Suprapubic skin (tissue), 3 donors: ENCODE results near the gene DIAPH3.

Experiments
- POLR2A ChIP-seq, 2 donors: fragments of 450-650 bp; IDR thresholded peaks; one replicate each; pipeline ENCODE4 v1.6.1; 2017; ENCODE audit warnings: antibody characterized with exemption in 2 of 2, mild to moderate bottlenecking in 2 of 2, moderate library complexity in 2 of 2
- TF ChIP-seq, protein P1 (sequence below), 2 donors: fragments of 200-600 bp in 1 of 2; fragments of 450-650 bp in 1 of 2; sonication (generic) in 1 of 2; IDR thresholded peaks; one replicate each; pipeline ENCODE4 v1.5.1; 2016 to 2019; ENCODE audit warnings: antibody characterized with exemption in 2 of 2, mild to moderate bottlenecking in 1 of 2, moderate library complexity in 1 of 2

DNA sequence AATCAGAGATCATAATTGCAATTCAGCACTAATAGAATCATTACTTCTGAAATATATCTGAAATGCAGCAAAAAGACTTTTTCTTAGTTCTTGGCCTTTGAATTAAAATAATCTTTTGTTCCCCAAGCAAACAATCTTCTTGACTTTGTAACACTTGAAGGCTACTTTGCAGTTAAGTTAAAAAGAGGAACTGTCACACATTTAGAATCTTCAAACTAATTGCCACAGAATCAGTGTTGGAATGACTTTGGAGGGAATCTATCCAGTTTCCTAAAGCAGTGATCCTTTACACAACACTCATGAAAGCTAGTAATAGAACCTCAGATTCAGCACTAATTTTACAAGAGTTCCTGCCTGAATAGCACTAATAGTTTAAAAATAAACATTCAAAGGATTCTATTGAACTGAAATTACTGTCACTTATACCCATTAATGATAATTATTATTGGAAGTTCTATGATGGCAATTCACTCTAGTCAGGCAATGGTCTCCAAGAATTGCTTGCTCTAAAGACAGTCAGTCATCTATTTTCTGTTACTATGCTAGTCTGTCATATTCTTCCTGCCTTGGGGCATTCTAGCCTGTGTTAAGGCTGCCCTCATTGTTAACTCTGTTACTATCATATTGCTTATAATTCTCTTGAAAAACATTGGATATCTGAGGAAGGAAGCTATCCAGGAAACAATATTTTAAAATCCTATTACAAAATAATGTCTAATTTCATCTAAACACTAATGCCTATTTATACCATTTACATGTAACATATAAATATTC is 362.4 kb downstream of the DIAPH3 start:
- TF ChIP-seq, protein P1, sequence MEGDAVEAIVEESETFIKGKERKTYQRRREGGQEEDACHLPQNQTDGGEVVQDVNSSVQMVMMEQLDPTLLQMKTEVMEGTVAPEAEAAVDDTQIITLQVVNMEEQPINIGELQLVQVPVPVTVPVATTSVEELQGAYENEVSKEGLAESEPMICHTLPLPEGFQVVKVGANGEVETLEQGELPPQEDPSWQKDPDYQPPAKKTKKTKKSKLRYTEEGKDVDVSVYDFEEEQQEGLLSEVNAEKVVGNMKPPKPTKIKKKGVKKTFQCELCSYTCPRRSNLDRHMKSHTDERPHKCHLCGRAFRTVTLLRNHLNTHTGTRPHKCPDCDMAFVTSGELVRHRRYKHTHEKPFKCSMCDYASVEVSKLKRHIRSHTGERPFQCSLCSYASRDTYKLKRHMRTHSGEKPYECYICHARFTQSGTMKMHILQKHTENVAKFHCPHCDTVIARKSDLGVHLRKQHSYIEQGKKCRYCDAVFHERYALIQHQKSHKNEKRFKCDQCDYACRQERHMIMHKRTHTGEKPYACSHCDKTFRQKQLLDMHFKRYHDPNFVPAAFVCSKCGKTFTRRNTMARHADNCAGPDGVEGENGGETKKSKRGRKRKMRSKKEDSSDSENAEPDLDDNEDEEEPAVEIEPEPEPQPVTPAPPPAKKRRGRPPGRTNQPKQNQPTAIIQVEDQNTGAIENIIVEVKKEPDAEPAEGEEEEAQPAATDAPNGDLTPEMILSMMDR (IDR thresholded peaks at IDR 0.05): no peak
- no peak for TF ChIP-seq POLR2A (IDR thresholded peaks at IDR 0.05)
